Measurements from ENCODE around the gene BABAM2. TPM values are rescaled to one million over a fixed set of nuclear protein-coding genes. Genes with fewer than 3 reads are reported as not detected.
A peak's percentile ranks its signal among the peaks of the same experiment; 100 is the strongest.

BABAM2 gene
- total and polyA plus RNA-seq, 11 donors, result 22.2 to 75.1 (median 62.5) TPM

DNA sequence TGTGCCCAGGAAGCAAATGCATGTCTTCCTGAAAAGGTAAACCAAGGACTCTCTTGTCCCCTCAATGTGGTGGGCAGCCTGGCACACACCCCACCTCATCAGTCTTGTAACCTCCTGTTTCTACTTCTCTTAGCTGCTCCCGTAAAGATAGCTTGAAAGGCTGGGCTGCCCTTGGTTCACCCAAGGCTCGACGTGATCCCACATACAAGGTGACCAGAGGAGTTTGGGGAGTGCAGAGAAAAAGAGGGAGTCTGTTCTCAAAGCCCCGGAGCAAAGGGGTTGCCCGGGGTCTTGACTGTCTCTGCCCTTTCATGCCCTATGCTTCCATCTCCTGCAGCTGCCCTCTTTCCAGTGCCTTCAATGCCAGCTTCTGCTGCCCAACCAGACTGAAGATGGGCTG lies 483.8 kb downstream of the BABAM2 start:
- WGBS, 4 donors, result 81 to 93% (median 85%) methylated on average over 5 of the region's 5 CpGs
- Histone ChIP-seq H3K4me1 (peaks cover 0 to 15% (median 0%) of the 10 kb centered on the region in 12 donors), H3K27me3 (no peaks in the 10 kb centered on the region), H3K9me3 (no peaks in the 10 kb centered on the region), H3K36me3 (no peaks in the 10 kb centered on the region), H3K4me3 (no peak overlapping the region), H3K27ac (no peak overlapping the region)
- TF ChIP-seq, protein P1, sequence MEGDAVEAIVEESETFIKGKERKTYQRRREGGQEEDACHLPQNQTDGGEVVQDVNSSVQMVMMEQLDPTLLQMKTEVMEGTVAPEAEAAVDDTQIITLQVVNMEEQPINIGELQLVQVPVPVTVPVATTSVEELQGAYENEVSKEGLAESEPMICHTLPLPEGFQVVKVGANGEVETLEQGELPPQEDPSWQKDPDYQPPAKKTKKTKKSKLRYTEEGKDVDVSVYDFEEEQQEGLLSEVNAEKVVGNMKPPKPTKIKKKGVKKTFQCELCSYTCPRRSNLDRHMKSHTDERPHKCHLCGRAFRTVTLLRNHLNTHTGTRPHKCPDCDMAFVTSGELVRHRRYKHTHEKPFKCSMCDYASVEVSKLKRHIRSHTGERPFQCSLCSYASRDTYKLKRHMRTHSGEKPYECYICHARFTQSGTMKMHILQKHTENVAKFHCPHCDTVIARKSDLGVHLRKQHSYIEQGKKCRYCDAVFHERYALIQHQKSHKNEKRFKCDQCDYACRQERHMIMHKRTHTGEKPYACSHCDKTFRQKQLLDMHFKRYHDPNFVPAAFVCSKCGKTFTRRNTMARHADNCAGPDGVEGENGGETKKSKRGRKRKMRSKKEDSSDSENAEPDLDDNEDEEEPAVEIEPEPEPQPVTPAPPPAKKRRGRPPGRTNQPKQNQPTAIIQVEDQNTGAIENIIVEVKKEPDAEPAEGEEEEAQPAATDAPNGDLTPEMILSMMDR (IDR thresholded peaks at IDR 0.05), result no peak
- TF ChIP-seq POLR2A (IDR thresholded peaks at IDR 0.05), result no peak
- ATAC-seq (no peak), DNase-seq (no peak)
- intact Hi-C loops (cut with DNase I), result no loop called here

DNA sequence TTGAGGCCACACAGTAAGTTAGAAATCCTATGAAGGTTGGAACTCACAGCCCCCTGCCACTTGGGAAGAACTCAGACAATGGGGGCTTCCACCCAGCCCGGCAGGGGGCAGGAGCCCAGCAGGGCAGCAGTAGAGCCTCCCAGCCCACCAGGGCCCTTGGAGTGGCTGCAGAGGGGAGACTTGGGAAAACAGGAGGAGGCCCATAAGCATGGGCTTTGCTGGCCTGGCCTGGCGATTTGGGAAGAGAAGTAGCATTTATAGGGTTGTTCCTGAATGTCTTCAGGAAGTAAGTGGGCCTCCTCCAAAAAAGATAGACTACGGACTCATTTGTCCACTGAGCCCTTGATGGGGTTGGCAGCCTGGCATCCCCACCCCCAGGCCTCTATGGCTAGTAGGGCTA lies 484.7 kb downstream of the BABAM2 start:
- H3K4me3 ChIP-seq, result no peak overlapping the region
- ATAC-seq (no peak), DNase-seq (no peak)
- H3K27me3 ChIP-seq, result no peaks in the 10 kb centered on the region
- peaks cover 0 to 24% (median 0%) of the 10 kb centered on the region in 12 donors for H3K4me1 ChIP-seq
- no peak overlapping the region for H3K27ac ChIP-seq
- intact Hi-C loops (cut with DNase I), result no loop called here
- no peaks in the 10 kb centered on the region for H3K9me3 ChIP-seq
- no peak for TF ChIP-seq POLR2A (IDR thresholded peaks at IDR 0.05)
- TF ChIP-seq, protein P1 (IDR thresholded peaks at IDR 0.05), result no peak
- 92 to 96% (median 94%) methylated on average over 2 to 3 of the region's 3 CpGs for WGBS, 4 donors
- H3K36me3 ChIP-seq, result no peaks in the 10 kb centered on the region

DNA sequence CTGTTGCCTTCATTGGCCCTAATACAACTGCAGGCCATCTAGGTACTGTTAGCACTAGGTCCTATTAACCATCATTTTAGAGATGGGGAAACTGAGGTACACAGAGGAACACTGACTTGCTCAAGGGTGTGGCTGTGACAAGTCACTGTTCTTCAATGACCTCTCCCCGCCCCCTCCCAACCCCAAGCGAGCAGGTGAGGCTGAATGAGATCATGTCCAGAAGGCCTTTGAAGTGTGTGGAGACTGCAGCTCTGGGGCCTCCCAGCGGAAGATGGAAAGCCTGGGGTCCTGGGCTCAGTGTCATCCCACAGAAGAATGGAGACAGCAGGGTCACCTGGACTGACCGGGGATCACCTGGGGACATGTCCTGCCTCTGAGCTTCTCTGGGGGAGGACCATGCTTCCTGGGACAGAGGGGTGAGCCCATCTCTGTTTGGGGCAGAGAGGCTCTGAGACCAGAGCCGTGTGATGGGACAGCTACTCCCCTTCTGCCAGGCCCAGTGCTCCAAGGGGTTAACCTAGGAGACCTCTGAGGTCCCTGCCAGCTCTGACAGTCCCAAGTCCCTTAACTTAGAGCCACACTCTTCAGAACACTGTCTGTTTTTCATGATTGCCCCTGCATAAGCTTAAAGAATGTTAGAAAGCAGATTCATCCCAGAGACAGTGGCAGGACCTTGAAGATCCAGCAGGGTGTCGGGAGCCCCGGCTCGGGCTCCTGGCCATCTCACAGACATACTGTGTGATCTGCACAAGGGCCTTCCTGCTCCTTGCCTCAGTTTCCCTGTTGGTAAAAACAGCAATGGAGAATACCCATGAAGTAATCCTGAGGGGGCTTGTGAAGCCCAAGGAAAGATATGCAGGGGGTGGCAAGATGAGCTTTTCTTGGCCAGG lies 485.5 kb downstream of the BABAM2 start:
- intact Hi-C loops (cut with DNase I), result no loop called here
- WGBS, 4 donors, result 88 to 96% (median 93%) methylated on average over 5 to 8 of the region's 8 CpGs
- ATAC-seq, result no peak
- H3K9me3 ChIP-seq, result no peaks in the 10 kb centered on the region
- H3K4me1 ChIP-seq, result peaks cover 0 to 24% (median 0%) of the 10 kb centered on the region in 12 donors
- H3K27ac ChIP-seq, result no peak overlapping the region
- no peaks in the 10 kb centered on the region for H3K36me3 ChIP-seq
- DNase-seq, result no peak
- no peak overlapping the region for H3K4me3 ChIP-seq
- TF ChIP-seq, protein P1 (IDR thresholded peaks at IDR 0.05), result no peak
- no peak for TF ChIP-seq POLR2A (IDR thresholded peaks at IDR 0.05)
- H3K27me3 ChIP-seq, result no peaks in the 10 kb centered on the region

DNA sequence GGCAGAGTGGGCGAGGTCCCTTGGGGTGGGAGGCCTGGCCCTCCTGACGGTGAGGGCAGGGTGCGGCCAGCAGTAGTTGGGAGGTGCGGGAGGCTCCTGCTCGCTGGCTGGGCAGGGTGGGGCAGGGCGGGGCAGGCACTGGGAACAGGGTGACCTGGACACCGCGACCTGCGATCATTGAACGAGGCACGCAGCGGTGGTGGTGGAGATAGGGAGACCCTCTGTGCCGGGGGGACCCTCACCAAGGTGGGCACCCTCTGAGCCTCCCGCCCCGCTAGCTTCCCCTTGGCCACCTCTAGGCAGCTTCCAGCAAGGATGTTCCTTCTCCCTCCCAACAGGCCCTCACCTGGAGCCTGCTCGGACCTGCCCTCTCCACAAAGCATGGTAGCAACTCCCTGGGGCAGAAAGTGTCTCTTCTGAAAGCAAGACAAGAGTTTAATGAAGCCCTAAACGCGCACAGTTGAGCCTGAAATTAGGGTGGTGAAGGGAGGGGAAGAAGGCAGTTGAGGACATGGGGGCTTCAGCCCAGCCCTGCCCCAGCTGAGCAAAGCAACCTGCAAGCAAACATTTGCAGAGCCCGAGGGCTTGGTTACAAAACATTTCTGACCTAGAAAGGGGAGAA lies 486.8 kb downstream of the BABAM2 start:
- no peaks in the 10 kb centered on the region for H3K9me3 ChIP-seq
- no peaks in the 10 kb centered on the region for H3K36me3 ChIP-seq
- H3K4me1 ChIP-seq, result peaks cover 0 to 24% (median 0%) of the 10 kb centered on the region in 12 donors
- H3K4me3 ChIP-seq, result no peak overlapping the region
- ATAC-seq (peak in 1 of 4 donors; percentile 26), DNase-seq (no peak)
- no peak overlapping the region for H3K27ac ChIP-seq
- TF ChIP-seq POLR2A (IDR thresholded peaks at IDR 0.05), result no peak
- TF ChIP-seq, protein P1 (IDR thresholded peaks at IDR 0.05), result no peak
- no peaks in the 10 kb centered on the region for H3K27me3 ChIP-seq
- 93 to 96% (median 94%) methylated on average over 19 of the region's 19 CpGs for WGBS, 4 donors
- intact Hi-C loops (cut with DNase I), result no loop called here

Data from heart left ventricle (tissue), 16 donors.